ENCODE results near the gene GRIN2A.

Gene GRIN2A

DNA sequence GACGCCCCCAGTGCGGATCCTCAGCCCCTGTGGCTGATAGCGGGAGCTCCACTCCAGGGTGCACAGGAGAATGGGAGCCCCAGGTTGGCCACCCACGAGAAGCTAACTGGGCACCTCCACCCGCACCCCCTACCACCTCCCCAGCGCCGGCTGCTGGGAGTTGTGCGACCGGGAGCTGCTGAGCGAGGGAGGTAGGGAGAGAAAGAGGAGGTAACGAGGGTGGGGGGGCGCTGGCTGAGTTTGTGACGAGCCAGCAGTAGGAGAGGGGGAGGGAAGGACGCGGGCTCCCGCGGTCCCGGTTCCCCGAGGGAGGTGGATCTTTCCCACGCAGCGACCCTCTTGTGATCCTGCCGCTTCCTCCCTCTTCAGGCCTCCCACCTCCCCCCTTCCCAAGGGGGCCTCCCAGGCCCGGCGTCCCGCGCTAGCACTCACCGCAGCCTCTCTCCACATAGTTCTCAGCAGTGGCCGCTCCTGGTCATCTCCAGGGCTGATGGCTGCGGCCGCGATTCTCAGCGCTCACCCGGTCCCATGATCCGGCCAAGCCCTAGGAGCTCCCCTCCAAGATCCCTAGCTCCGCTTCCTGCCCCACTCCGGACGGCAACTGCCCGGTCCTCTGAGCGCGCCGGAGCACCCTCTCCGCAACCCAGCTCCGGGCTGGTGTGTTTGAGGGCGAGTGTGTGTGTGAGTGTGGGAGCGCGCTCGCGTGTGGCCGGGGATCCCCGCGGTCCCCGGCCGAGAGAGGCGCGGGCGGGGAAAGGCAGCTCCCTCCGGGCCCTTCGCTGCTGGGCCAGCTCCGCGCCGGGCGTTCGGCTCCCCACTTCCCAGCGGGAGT lies at the start of gene GRIN2A:
Gene GRIN2A (minus strand): TSS at position 207 of the 832 bp plus-strand sequence. CDS start 2,017 bp downstream, outside the sequence.
- DNase-seq = no peak

DNA sequence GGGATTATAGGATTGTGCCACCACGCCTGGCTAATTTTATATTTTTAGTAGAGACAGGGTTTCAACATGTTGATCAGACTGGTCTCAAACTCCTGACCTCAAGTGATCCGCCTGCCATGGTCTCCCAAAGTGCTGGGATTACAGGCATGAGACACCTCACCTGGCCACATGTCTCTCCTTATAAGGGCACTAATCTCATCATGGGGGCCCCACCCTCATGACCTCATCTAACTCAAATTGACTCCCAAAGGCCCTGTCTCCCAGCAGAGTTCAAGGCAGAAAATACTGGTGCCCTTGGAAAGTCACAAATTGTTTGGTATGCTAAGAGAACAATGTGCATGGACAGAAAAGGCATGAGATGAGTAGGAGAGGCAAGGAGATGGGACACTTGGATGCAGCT lies 49.3 kb upstream of the GRIN2A start:
- no peak for DNase-seq

GRCh38 chr16:10228779-10229178 lies 46.6 kb upstream of the GRIN2A start:
- no peak for DNase-seq

DNA sequence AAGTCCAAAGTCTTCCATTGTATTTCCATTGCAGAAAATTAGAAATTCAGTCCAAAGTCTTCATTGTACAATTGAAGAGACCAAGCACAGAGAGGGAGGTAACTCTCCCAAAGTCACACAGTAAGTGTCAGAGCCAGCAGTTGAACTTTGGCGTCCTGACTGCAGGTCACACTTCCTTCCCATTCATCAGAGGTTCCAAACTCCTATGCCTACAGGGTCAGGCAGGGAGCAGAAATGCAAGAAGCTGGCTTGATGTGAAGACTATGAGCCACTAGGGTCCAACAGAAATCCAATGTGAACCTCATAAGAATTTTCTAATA lies 44.7 kb upstream of the GRIN2A start:
- DNase-seq = no peak

DNA sequence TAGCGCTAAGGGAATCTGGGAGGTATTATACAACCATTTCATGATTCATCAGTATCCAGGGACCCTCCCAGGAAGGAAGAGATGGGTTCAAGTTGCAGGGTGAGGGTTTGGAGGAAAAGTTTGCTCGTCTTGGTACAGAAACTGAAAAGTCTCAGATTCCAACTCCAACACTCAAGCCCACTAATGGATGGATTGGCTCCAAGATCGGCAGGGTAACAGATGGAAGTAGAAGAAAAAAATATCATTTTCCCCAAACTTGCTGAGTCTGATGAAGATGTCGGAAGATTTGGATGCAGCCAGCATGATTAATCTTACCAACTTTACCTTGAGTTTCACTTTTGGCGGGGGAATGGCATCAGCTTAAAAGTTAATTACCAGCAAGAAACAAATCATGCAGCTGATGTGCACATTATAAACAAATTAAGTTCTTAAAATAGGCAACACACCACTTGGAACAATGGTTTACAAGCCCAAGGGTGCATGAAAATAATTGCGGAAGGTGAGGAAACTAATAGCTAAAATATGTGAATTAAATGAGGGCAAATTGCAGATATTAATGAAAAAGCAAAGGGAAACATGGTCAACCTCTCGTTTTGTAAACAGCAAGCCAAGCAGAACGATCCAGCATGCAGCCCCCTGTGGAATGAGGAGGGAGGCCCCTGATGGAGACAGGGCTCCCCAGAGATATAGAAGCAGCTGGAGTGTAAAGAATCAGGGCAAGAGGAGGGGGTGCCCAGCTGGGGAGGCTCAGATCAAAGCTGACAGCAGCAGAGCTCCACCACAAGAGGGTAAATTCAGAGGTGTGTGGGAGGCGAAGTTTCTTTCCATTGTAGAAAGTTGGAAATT lies 44.1 kb upstream of the GRIN2A start:
- DNase-seq = no peak

DNA sequence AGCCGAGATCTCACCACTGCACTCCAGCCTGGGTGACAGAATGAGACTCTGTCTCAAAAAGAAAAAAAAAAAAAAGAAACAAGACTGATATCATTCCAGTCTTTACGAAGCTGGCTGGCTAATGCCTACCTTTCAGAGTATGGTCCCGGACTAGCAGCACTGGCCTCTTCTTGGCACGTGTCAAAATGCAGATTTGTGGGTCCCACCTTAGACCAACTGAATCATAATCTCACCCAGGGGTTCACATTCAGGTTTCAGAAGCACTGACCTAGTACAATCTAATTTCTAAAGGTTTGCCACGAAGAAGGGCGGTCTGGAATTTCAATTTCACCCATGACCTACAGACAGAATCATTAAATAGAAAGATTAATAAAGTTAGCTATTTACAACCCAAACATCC lies 43.4 kb upstream of the GRIN2A start:
- DNase-seq = no peak

DNA sequence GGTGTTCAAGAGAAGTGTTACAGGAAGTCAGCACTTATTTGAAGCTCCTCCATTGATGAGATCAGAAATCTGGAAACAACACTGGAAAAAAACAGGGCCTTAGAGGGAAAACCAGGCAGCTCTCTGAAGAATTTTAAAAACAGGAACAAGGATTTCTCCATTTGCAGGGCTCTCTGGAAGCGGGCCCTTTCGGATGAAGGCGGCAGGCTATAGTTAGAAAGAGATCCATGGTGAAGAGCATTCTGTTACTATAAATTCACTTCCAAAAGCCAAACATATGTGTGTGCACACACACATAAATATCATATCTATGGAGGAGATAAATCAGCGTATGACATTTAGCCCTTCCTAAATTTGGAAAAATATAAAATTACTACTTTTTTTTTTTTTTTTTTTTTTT lies 42.6 kb upstream of the GRIN2A start:
- no peak for DNase-seq

GRCh38 chr16:10220942-10221341 lies 38.7 kb upstream of the GRIN2A start:
- no peak for DNase-seq

- no peak for DNase-seq
Observed at GRCh38 chr16:10219742-10220141, 37.5 kb upstream of the GRIN2A start.

GRCh38 chr16:10218490-10219206 lies 36.4 kb upstream of the GRIN2A start:
- no peak for DNase-seq

DNA sequence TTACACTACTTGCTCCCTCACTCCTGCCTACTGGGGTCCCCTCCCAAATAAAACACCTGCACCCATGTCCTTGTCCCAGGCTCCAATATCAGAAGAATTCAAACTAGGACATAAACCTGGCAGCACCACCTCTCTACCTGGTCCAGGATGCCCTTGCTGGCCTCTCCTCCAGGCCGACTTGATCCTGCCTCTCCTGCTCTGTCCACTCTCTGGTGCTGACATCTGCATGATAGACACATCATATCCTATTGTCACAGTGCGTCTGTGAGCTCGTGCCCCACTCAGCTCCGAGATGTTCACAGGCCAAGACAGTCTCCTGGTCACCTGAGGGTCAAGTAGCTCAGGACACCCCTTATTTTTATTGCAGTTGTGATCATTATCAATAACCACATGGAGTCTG lies 31.5 kb upstream of the GRIN2A start:
- DNase-seq = no peak

GRCh38 chr16:10210944-10211343 lies 28.7 kb upstream of the GRIN2A start:
- DNase-seq = no peak

DNA sequence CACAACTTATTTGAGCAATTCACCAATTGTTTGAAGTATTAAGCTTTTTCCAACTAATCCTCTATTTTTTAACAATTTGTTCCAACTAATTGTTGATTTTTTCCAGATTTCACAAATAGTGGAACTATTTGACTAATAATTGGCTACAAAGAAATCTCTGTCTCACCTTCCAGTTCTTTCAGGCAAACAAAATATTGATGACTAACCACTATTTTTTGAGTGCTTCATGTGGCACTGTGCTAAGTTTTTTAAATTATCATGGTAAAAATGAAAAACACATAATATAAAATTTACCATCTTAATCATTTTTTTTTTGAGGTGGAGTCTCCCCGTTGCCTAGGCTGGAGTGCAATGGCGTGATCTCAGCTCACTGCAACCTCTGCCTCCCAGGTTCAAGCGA lies 24.6 kb upstream of the GRIN2A start:
- DNase-seq = no peak

GRCh38 chr16:10206215-10206614 lies 24.0 kb upstream of the GRIN2A start:
- no peak for DNase-seq

DNA sequence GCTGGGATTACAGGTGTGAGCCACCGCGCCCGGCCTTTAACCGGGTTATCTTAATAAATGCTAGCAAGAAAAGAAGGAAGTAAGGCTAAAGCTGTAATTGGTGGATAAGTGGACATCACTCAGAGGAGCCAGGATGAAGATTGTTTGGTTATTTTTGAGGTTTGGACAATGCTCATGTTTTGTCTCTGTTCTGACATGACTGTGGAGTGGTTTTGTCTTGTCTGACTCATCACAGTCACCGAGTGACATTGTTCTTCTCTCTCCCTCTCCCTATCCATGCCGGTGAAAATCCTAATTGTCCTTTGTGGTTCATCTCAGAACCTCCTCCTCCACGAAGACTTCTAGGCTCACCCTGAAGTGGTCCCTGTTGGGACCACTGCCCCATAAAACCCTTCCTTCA lies 23.5 kb upstream of the GRIN2A start:
- DNase-seq = no peak

DNA sequence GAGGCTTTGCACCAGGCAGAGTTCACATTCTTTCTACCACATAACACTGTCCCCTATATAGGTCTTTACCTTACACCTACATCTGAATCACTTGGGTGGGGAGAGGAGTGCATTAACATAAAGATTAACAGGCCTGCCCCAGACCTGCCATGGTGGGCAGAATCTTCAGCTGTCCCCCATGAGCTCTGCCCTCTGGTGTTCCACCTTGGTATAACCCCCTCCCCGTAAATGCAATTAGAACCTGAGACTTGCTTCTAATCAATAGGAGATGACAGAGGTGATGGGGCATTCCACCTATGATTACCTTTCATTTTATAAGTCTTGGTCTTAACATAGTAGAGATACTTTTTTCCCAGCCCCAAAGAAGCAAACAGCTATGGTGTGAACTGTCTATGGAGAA lies 20.4 kb upstream of the GRIN2A start:
- DNase-seq = no peak

DNA sequence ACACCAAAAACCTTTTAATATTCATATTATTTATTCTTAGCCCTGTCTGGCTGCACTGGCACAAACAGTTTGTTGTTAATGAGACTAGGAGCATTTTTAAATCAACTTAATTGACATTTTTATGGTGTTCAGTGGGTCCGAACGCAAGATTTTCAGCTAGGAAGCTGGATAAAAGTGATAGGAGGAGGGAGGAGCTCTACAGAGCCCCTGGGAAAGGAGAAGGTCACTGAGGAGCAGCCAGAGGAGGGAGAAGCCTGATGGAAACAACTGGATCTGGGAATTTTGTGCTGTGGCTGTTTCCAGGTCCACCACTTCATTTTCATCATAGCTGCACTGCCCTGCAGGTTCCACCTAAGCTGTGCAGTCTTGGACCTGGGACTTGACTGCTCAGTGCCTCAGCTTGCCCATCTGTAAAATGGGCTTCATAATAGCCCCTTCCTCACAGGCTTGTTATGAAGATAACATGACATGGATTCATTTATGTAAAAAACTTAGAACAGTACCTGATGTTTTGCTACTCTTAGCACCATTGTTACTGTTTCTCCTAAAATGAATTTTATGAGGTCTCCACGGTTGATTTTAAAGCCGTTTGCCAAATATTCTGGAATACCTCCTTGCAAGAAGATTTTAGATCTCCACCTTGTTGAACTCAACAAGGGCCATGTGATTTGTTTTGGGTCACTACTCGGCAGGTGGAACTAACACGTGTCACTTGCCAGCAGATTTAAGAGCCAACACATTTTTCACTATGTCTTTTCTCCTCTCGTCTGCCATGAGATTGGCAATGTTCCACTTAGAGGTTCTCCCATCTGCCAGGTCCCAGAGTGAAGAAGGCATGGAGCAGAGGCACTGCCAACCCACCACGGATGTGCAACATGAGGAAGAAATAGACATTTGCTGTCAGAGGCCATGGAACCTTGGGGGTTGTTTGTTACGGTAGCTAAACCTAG lies 18.7 kb upstream of the GRIN2A start:
- DNase-seq = no peak

DNA sequence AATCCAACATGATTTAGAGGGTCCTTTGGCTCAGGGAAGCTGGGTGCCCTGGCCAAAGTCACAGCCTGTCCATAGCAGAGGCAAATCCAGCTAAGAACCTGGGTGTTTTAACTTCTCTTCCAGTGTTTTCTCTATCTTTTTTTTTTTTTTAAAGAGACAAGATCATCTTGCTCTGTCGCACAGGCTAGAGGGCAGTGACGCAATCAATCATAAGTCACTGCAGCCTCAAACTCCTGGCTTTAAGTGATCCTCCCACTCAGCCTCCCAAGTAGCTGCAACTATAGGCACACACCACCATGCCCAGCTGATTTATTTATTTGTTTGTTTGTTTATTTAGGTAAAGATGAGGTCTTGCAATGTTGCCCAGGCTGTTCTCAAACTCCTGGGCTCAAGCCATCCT lies 14.8 kb upstream of the GRIN2A start:
- DNase-seq = no peak

- no peak for DNase-seq
Observed at GRCh38 chr16:10191096-10191495, 8.9 kb upstream of the GRIN2A start.

DNA sequence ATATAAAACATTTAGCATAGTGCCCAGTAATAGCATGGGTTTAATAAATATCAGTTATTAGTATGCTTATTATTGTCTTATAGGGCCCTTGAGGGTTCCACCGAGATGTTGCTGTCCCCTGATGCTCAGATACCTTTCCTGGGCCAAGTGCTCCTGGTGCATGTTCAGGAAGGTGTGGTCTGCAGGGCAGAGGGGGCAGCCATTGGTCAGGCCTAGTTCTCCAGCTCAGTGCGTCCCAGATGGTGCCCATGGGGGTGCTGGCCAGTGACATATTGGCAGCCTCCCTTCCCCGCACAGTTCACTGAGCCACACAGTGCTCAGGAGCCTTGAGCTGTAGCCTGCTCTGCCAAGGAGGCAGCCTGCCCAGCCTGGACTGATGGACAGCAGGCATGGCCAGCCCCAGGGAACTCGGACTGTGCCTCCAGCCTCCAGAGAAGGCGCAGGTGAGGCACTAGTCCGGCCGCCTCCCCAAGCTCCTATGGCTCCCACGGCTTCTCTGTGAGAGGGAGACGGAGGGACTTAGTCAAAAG lies 7.7 kb upstream of the GRIN2A start:
- no peak for DNase-seq

DNA sequence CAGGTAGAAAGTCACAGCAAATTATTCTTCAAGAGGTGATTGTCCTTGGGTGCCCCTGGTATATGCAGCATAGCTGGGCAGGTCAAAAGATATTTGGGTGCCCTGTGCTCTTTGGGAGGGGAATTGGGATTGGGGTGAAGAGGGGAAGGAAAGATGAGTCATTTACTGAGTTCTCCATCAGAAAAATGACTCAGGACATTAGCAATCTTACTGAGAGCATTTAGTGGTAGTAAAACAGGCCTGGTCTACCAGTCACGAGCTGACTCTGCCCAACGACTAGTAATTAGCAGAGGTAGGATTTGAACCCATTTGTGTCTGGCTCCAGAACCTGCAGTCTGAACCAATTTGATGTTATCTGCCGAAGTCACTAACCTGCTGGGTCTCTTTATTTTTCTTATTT lies 6.0 kb upstream of the GRIN2A start:
- DNase-seq = no peak

Measured in right forelimb (tissue), 1 donor.